ENCODE results near the gene RHD. TPM values are rescaled to one million over a fixed set of nuclear protein-coding genes. Genes with fewer than 3 reads are reported as not detected.
"Not testable (repeated sequence)": the region's sequence is repeated elsewhere in the genome, so short reads cannot be mapped to it uniquely, and the experiment has no call there.

Gene RHD
- total RNA-seq, 1 experiment from 2014 or later: not detected

- no peak for DNase-seq (ENCODE audit: low read depth)
Measured at GRCh38 chr1:25355841-25356395, 83.6 kb downstream of the RHD start.

GRCh38 chr1:25356441-25356840 is 84.1 kb downstream of the RHD start:
- no peak for DNase-seq (ENCODE audit: low read depth)

GRCh38 chr1:25356848-25357247 is 84.5 kb downstream of the RHD start:
- no peak for DNase-seq (ENCODE audit: low read depth)

- DNase-seq (ENCODE audit: low read depth): peak; percentile 88
Measured at GRCh38 chr1:25360596-25361581, 88.6 kb downstream of the RHD start.

- no peak for DNase-seq (ENCODE audit: low read depth)
Measured at GRCh38 chr1:25361901-25362300, 89.6 kb downstream of the RHD start.

GRCh38 chr1:25362634-25363559 is 90.6 kb downstream of the RHD start:
- DNase-seq (ENCODE audit: low read depth): not testable (repeated sequence)

- no peak for DNase-seq (ENCODE audit: low read depth)
Measured at GRCh38 chr1:25369241-25369640, 96.9 kb downstream of the RHD start.

GRCh38 chr1:25369691-25370271 is 97.5 kb downstream of the RHD start:
- not testable (repeated sequence) for DNase-seq (ENCODE audit: low read depth)

- peak; percentile 15 for DNase-seq (ENCODE audit: low read depth)
Measured at GRCh38 chr1:25371757-25372156, 99.4 kb downstream of the RHD start.

GRCh38 chr1:25378367-25378766 is 106.1 kb downstream of the RHD start:
- DNase-seq (ENCODE audit: low read depth): not testable (repeated sequence)

Other genes with a start within 250 kb of the RHD start
- gene SYF2, start 40.0 kb upstream of the RHD start, total RNA-seq (2014; rRNA removed; shearing (Covaris generic)): 58.2 and 95.6 TPM in 2 replicates
- 39.2 and 50.6 TPM in 2 replicates for gene RSRP1, start 25.1 kb upstream of the RHD start, total RNA-seq (2014; rRNA removed; shearing (Covaris generic))
- 102 and 104 TPM in 2 replicates for gene TMEM50A, start 65.8 kb downstream of the RHD start, total RNA-seq (2014; rRNA removed; shearing (Covaris generic))
- 0.23 and 0.65 TPM in 2 replicates for gene RHCE, start 148.3 kb downstream of the RHD start, total RNA-seq (2014; rRNA removed; shearing (Covaris generic))
- 12.7 and 15.9 TPM in 2 replicates for gene MACO1, start 158.4 kb downstream of the RHD start, total RNA-seq (2014; rRNA removed; shearing (Covaris generic))

All from Daoy (cell line).